GM12875 (cell line): ENCODE measurements around the gene ISOC2.

Source experiments
- H3K4me3 ChIP-seq: one replicate; pipeline ENCODE4 v1.5.1; 2011; ENCODE audit warnings: low read depth, low read length, control low read depth
- TF ChIP-seq, protein P1 (sequence below): IDR thresholded peaks from 2 replicates; pipeline ENCODE4 v1.5.1; 2011; ENCODE audit warnings: low read depth, mild to moderate bottlenecking, control low read depth, inconsistent platforms, low read length, moderate library complexity, borderline replicate concordance; ENCODE audit not compliant: insufficient read depth

Gene ISOC2

DNA sequence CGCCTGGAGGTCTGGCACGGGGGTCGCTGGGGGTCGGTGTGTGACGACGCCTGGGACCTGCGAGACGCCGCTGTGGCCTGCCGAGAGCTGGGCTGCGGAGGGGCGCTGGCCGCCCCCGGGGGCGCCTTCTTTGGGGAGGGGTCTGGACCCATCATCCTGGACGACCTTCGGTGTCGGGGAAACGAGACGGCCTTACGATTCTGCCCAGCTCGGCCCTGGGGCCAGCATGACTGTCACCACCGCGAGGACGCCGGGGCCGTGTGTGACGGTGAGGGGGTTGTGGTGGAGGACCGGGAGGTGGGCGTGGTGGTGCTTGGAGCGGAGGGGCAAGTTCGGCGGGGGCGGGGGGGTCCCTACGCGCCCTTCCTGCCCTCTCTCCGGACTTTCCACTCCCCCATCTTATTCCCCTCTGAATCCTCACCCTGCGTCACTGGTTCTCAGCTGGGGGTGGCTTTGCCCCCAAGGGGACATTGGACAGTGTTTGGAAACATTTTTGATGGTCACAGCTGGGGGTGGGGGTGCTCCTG, 32.3 kb upstream of the ISOC2 start:
- no peak overlapping the region for H3K4me3 ChIP-seq
- TF ChIP-seq, protein P1, sequence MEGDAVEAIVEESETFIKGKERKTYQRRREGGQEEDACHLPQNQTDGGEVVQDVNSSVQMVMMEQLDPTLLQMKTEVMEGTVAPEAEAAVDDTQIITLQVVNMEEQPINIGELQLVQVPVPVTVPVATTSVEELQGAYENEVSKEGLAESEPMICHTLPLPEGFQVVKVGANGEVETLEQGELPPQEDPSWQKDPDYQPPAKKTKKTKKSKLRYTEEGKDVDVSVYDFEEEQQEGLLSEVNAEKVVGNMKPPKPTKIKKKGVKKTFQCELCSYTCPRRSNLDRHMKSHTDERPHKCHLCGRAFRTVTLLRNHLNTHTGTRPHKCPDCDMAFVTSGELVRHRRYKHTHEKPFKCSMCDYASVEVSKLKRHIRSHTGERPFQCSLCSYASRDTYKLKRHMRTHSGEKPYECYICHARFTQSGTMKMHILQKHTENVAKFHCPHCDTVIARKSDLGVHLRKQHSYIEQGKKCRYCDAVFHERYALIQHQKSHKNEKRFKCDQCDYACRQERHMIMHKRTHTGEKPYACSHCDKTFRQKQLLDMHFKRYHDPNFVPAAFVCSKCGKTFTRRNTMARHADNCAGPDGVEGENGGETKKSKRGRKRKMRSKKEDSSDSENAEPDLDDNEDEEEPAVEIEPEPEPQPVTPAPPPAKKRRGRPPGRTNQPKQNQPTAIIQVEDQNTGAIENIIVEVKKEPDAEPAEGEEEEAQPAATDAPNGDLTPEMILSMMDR = no peak

DNA sequence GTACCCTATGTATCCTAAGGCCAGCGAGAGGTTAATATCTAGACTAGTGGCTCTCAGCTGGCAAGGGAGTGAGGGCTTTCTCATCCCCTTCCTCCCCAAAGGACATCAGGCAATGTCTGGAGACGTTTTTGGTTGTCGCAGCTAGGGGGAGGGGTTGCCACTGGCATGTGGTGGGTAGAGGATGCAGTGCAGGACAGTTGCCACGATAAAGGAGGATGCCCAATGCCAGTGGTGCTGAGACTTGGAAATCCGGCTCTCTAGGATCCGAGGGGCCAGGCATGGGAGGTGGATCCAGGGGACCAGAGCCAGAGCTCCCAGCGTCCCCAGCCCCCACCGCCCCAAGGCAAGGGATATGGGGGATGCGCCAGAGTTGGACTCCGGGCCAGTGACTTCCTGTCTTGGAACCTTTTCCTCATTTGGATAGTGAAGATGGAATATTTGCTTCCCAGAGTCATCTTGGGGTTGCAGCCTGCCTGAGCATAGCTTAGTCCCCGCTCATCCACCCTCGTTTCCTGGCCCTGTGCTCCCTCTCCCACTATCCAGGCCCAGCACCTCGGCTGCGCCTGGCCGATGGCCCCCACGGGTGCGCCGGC, 31.7 kb upstream of the ISOC2 start:
- TF ChIP-seq, protein P1 = no peak
- no peak overlapping the region for H3K4me3 ChIP-seq

DNA sequence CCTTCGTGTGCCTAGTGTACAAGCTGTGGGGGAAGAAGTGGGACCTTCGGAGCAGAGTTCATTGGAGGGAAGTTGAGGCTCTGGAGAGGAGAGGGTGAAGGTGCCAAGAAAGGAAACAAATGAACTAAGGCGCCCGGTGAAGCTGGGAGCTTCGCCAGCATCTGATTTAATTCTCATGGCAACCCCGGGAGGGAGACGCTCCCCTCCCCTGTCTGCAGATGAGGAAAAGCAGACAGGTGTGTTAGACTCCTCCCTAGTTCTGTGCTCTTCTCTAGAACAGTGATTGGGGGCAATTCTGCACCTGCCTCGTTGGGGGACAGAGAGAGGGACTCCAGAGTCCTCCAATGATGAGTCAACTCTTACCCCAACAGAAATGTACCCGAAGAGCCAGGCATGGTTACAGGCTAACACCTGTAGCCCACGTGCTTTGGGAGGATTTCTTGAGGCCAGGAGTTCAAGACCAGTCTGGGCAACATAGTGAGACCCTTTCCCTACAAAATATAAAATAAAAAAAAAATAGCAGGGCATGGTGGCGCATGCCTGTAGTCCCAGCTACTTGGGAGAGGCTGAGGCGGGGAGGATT, 31.0 kb upstream of the ISOC2 start:
- TF ChIP-seq, protein P1 = no peak
- no peak overlapping the region for H3K4me3 ChIP-seq

DNA sequence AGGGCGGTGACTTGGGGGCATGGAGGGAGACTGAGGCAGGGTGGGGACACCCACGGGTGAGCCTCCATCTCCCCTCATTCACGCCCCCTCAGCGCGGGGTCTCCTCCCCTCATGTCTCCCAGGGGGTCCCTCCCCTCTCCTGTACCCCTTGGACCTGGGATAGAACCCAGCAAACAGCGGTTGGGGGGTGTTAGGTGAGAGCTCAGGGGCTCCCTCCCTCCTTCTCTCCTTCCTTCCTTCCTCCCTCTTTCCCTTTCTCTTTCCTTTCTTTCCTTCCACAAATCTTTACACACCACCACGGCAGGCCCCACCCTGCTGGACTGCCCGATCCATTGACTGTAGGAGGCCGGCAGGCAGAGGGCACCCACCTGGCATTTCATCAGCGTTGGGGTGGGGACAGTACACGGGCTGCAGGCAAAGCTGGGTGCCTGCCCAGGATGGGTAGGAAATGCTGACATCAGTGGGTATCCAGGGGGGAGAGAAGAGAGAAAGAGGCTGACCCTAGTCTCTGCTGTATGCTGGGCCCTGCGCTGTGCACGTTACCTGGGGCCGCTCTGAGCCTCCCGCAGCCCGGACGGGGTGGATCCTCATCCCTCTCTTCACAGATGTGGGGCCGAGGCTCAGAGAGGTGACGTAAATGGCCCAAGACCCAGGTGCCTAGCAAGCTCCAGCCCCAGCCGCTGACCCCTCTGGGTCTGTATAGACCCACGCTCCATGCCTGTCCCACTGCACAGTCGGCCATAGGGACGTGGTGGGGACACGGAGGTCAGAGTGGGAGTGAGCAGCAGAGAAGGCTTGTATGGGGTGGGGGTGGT, 30.3 kb upstream of the ISOC2 start:
- TF ChIP-seq, protein P1 = no peak
- no peak overlapping the region for H3K4me3 ChIP-seq

DNA sequence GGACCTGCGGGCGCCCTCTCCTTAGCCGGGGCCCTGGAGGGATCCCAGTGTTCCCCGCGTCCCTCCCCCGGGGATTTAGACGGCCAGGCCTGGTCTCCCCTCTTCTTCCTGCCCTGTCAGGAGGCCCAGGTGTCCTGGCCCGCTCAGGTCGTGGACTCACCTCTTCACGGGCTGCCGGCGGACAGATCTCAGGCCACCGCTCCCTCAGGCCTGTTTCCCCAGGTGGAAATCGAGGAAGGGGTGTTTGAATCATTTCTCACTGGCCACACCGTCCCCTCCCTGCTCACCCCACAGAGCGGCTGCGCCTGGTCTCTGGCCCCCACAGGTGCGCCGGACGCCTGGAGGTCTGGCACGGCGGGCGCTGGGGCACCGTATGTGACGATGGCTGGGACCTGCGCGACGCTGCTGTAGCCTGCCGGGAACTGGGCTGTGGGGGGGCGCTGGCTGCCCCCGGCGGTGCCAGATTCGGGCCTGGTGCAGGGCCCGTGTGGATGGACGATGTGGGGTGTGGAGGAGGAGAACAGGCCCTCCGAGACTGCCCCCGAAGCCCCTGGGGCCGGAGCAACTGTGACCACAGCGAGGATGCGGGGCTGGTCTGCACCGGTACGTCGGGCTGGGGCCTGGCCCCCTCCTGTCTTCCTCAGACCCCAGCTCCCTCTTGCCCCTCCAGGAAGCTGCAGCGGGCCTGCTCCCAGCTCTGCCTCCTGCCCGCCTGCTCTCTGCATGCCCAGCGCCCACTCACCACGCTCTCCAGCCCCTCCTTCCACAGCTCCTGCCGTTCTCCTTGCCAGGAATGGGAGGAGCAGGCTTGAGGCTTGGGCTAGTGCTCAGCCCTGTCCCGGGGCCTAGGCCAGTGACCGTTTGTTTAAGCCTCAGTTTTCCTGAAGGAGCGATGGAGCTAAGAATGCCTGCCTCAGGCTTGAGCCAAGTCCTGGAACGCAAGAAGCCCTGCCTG, 29.3 kb upstream of the ISOC2 start:
- TF ChIP-seq, protein P1 = no peak
- no peak overlapping the region for H3K4me3 ChIP-seq

DNA sequence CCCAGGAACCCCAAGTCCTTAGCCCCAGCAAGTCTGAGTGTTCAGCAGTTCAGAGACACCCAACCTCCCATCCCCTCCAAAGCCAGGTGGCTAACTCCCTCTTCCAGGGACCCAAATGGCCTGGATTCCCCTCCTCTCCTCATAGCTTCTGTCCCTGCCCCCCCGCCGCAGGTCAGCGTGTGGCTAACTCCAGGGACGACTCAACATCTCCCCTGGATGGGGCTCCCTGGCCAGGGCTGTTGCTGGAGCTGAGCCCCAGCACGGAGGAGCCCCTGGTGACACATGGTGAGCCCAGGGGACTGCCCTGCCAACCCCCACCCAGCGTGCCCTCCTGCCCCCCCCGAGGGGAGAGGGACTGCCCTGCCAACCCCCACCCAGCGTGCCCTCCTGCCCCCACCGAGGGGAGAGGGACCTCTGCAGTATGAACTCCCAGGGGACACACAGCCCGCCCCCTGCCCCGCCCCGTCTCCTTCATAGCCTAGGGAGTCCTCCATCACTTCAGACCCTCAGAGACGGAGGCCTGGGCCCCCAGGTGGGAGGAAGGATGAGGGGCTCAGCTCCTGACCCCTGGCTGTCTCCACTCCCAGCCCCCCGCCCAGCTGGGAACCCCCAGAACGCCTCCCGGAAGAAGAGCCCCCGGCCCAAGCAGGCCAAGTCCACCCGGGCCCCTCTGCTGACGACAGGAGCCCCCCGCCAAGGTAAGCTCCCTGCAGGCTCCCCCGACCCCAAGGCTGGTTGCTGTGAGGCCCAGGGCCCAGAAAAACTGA, 28.5 kb upstream of the ISOC2 start:
- TF ChIP-seq, protein P1 = no peak
- H3K4me3 ChIP-seq = no peak overlapping the region
